GM19023 (cell line): ENCODE data around the gene ADH7.
"Not testable (repeated sequence)": the region's sequence is repeated elsewhere in the genome, so short reads cannot be mapped to it uniquely, and the experiment has no call there.

Experiments
- ATAC-seq: cut with Tn5 transposase; IDR thresholded peaks from one replicate; pipeline ENCODE4 v1.9.1; 2021; ENCODE audit warnings: mild to moderate bottlenecking, moderate library complexity; ENCODE audit not compliant: unreplicated experiment

ADH7 gene

GRCh38 chr4:99417125-99417524, 18.0 kb downstream of the ADH7 start:
- no peak for ATAC-seq

- not testable (repeated sequence) for ATAC-seq
Measured at GRCh38 chr4:99415762-99416161, 19.4 kb downstream of the ADH7 start.

- ATAC-seq = not testable (repeated sequence)
Measured at GRCh38 chr4:99414902-99415301, 20.2 kb downstream of the ADH7 start.

- no peak for ATAC-seq
Measured at GRCh38 chr4:99414401-99414800, 20.7 kb downstream of the ADH7 start.

GRCh38 chr4:99413140-99413539, 22.0 kb downstream of the ADH7 start:
- ATAC-seq = no peak

- ATAC-seq = no peak
Measured at GRCh38 chr4:99411041-99411440, 24.1 kb downstream of the ADH7 start.

- no peak for ATAC-seq
Measured at GRCh38 chr4:99410075-99410474, 25.1 kb downstream of the ADH7 start.

- no peak for ATAC-seq
Measured at GRCh38 chr4:99408346-99408745, 26.8 kb downstream of the ADH7 start.

- ATAC-seq = no peak
Measured at GRCh38 chr4:99405433-99406115, 29.6 kb downstream of the ADH7 start.

GRCh38 chr4:99404595-99405287, 30.4 kb downstream of the ADH7 start:
- ATAC-seq = peak; percentile 88

GRCh38 chr4:99403380-99404184, 31.6 kb downstream of the ADH7 start:
- ATAC-seq = peak; percentile 66

- no peak for ATAC-seq
Measured at GRCh38 chr4:99402765-99403164, 32.4 kb downstream of the ADH7 start.

GRCh38 chr4:99400831-99401230, 34.3 kb downstream of the ADH7 start:
- no peak for ATAC-seq

GRCh38 chr4:99399017-99399416, 36.1 kb downstream of the ADH7 start:
- ATAC-seq = no peak

- no peak for ATAC-seq
Measured at GRCh38 chr4:99395595-99396364, 39.4 kb downstream of the ADH7 start.

GRCh38 chr4:99394896-99395295, 40.2 kb downstream of the ADH7 start:
- no peak for ATAC-seq

- ATAC-seq = no peak
Measured at GRCh38 chr4:99390055-99390454, 45.1 kb downstream of the ADH7 start.

- ATAC-seq = no peak
Measured at GRCh38 chr4:99389606-99390005, 45.5 kb downstream of the ADH7 start.

GRCh38 chr4:99383833-99384392, 51.2 kb downstream of the ADH7 start:
- no peak for ATAC-seq

GRCh38 chr4:99383399-99383798, 51.7 kb downstream of the ADH7 start:
- no peak for ATAC-seq
